SK-N-MC (cell line): ENCODE data around the gene FIBCD1.

Experiments
- EZH2 ChIP-seq: fragments of 200-600 bp; sonication (generic); IDR thresholded peaks from one replicate; pipeline ENCODE4 v1.6.1; 2017; ENCODE audit warnings: antibody characterized with exemption
- POLR2AphosphoS5 ChIP-seq: IDR thresholded peaks from 2 replicates; pipeline ENCODE4 v1.6.1; 2012; ENCODE audit warnings: mild to moderate bottlenecking, low read depth, low read length, borderline replicate concordance

DNA sequence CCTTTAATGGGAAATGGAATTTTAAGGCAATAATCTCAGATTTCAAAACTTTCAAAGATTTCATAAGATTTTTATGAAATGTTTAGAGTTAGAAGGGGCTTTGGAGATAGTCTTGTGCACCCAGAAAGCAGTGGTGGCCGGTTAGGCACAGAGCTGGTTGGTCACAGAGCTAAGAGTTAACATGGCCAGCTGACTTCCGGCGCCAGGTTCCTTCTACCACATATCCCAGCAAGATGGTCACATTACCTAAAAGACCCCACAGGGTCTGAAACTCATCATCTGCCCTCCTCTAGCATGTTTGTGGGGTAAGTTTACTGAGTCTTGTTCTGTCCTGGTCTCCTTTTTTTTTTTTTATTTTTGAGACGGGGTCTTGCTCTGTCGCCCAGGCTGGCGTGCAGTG, 61.7 kb downstream of the FIBCD1 start:
- TF ChIP-seq POLR2AphosphoS5 = no peak
- TF ChIP-seq EZH2 = no peak
